Measurements from ENCODE around the gene SLC25A33. TPM values are rescaled to one million over a fixed set of nuclear protein-coding genes. Genes with fewer than 3 reads are reported as not detected.
A peak's percentile ranks its signal among the peaks of the same experiment; 100 is the strongest.

The SLC25A33 gene
- total and polyA plus RNA-seq, 10 donors = 2.4 to 4.5 (median 3.2) TPM

DNA sequence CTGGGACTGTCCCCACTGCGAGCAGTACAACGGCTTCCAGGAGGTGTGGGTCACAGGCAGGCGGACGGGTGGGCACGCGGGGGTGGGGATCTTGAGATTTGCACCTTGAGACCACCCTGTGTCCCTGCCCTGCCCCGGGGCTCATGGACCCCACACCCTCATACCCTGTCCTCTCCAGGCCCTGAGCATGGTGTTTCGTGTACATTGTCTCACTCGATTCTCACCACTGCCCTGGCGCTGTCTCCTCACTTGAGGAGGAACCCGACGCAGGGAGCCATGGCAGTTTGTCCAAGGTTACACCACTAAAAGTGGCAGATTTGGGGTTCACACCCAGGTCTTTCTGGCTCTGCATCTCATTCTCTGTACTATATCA is 56.7 kb downstream of the SLC25A33 start:
- intact Hi-C loops (cut with DNase I; ENCODE audit: low total_unique reads) = no loop called here

DNA sequence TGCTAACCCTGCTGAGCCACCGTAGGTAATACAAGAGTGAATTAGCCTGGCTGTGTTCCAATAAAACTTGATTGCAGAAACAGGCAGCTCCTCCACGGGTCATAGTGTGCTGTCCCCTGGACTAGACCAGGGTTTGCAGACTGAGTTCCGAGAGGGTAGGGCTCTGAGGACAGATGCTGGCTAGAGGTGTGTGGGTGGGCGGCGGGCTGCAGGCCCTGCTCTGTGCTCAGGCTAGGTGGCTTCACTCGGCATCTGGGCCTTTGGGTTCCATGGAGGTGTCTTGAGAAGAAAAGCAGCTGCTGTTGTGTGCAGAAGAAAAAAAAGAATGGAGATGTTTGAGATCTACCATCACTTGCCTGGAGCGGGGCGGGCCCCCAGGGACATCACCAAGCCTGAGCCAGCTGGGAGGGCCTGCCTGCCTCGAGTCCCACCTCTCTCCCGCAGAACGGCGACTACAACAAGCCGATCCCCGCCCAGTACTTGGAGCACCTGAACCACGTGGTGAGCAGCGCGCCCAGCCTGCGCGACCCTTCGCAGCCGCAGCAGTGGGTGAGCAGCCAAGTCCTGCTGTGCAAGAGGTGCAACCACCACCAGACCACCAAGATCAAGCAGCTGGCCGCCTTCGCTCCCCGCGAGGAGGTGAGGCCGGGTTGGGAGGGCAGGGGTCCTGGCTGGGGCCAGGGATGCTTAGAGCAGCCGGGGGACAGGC is 57.3 kb downstream of the SLC25A33 start:
- Histone ChIP-seq H3K36me3 (peaks cover 0 to 61% (median 33%) of the 10 kb centered on the region in 6 donors), H3K4me3 (no peak overlapping the region), H3K9me3 (no peaks in the 10 kb centered on the region), H3K4me1 (peaks cover 13 to 36% (median 27%) of the 10 kb centered on the region in 6 donors), H3K27me3 (replicated peaks in 1 of 7) (no peaks in the 10 kb centered on the region), H3K27ac (no peak overlapping the region)
- DNase-seq = peak; percentile 67
- 87 to 93% (median 91%) methylated on average over 23 to 27 of the region's 27 CpGs for WGBS, 5 donors
- intact Hi-C loops (cut with DNase I; ENCODE audit: low total_unique reads) = no loop called here
- TF ChIP-seq, protein P1, sequence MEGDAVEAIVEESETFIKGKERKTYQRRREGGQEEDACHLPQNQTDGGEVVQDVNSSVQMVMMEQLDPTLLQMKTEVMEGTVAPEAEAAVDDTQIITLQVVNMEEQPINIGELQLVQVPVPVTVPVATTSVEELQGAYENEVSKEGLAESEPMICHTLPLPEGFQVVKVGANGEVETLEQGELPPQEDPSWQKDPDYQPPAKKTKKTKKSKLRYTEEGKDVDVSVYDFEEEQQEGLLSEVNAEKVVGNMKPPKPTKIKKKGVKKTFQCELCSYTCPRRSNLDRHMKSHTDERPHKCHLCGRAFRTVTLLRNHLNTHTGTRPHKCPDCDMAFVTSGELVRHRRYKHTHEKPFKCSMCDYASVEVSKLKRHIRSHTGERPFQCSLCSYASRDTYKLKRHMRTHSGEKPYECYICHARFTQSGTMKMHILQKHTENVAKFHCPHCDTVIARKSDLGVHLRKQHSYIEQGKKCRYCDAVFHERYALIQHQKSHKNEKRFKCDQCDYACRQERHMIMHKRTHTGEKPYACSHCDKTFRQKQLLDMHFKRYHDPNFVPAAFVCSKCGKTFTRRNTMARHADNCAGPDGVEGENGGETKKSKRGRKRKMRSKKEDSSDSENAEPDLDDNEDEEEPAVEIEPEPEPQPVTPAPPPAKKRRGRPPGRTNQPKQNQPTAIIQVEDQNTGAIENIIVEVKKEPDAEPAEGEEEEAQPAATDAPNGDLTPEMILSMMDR (IDR thresholded peaks at IDR 0.05 in 8 of 11, conservative IDR thresholded peaks at IDR 0.05 in 3 of 11) = no peak
- TF ChIP-seq POLR2AphosphoS5 (IDR thresholded peaks at IDR 0.05) (no peak), POLR2A (IDR thresholded peaks at IDR 0.05) (no peak)

More for the DNA sequence above, 56.7 kb downstream of the SLC25A33 start:
- TF ChIP-seq, protein P1 (IDR thresholded peaks at IDR 0.05 in 8 of 11, conservative IDR thresholded peaks at IDR 0.05 in 3 of 11) = no peak
- no peaks in the 10 kb centered on the region for H3K9me3 ChIP-seq
- H3K27ac ChIP-seq = no peak overlapping the region
- H3K4me3 ChIP-seq = no peak overlapping the region
- DNase-seq = no peak
- H3K4me1 ChIP-seq = peaks cover 16 to 42% (median 33%) of the 10 kb centered on the region in 6 donors
- H3K27me3 ChIP-seq (replicated peaks in 1 of 7) = no peaks in the 10 kb centered on the region
- H3K36me3 ChIP-seq = peaks cover 0 to 55% (median 27%) of the 10 kb centered on the region in 6 donors
- 85 to 94% (median 92%) methylated on average over 8 to 12 of the region's 12 CpGs for WGBS, 5 donors

DNA sequence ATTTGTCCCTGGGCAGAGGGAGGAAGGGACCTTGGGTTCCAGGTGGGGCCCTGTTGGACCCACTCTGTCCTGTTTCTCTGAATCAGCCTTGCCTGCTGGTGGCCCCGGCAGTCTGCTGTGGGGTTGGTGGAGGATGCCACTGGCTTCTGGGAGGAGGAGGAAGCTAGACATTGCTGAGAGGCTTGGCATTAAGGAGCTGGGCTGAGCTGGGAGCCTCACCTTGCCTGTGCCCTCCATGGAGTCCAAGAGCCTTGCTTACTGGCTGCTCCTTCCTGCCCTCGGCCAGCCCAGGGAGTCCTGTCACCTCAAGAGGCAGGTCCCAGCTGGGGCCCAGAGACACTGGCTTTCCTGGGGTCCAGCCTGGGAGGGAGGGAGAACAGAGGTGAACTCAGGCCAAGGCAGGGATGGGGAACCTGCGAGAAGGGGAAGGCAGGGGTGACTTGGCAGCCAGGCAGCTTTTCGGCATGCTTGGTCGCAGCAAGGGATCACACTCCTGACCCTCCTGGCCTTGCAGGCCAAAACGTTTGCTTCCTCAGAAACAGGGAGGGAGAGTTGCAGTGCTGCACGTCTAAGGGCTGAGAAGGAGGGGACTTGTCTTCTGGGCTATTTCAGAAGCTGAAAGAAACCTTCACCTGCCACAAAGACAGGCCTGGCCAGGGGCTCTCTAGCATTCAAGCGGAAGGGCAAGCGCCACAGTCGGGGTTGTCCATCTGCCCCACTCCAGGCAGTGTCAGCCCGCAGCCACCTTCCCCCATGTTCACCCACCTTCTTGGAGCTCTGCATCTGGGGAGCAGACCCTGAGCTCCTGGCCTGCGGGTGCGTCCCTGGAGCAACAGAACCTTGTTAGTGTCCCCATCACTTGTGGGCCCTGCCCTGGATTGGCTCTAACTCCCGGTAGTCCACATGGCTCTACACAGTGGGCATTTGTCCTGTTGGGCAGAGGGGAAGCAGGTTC is 58.4 kb downstream of the SLC25A33 start:
- TF ChIP-seq POLR2A (IDR thresholded peaks at IDR 0.05) (no peak), POLR2AphosphoS5 (IDR thresholded peaks at IDR 0.05) (no peak)
- TF ChIP-seq, protein P1 (IDR thresholded peaks at IDR 0.05 in 8 of 11, conservative IDR thresholded peaks at IDR 0.05 in 3 of 11) = no peak
- DNase-seq = no peak
- Histone ChIP-seq H3K27ac (no peak overlapping the region), H3K9me3 (no peaks in the 10 kb centered on the region), H3K4me3 (no peak overlapping the region), H3K36me3 (peaks cover 0 to 71% (median 40%) of the 10 kb centered on the region in 6 donors), H3K27me3 (replicated peaks in 1 of 7) (no peaks in the 10 kb centered on the region), H3K4me1 (peaks cover 13 to 25% (median 16%) of the 10 kb centered on the region in 6 donors)
- 87 to 93% (median 89%) methylated on average over 12 to 14 of the region's 14 CpGs for WGBS, 5 donors
- intact Hi-C loops (cut with DNase I; ENCODE audit: low total_unique reads) = no loop called here

DNA sequence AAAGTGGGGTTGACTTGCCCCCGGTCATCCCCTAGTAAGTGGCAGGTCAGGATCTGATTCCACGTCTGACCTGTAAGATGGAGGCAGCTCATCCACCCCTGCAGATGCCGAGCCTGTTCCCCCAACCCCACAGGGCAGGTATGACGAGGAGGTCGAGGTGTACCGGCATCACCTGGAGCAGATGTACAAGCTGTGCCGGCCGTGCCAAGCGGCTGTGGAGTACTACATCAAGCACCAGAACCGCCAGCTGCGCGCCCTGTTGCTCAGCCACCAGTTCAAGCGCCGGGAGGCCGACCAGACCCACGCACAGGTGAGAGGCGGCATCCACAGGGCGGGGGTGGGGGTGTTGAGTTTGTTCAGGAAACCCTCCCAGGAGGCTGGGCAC is 59.0 kb downstream of the SLC25A33 start:
- no peak overlapping the region for H3K4me3 ChIP-seq
- intact Hi-C loops (cut with DNase I; ENCODE audit: low total_unique reads) = no loop called here
- TF ChIP-seq, protein P1 (IDR thresholded peaks at IDR 0.05 in 8 of 11, conservative IDR thresholded peaks at IDR 0.05 in 3 of 11) = no peak
- TF ChIP-seq POLR2AphosphoS5 (IDR thresholded peaks at IDR 0.05) = no peak
- no peak for TF ChIP-seq POLR2A (IDR thresholded peaks at IDR 0.05)
- 88 to 95% (median 91%) methylated on average over 12 to 18 of the region's 18 CpGs for WGBS, 5 donors
- no peaks in the 10 kb centered on the region for H3K9me3 ChIP-seq
- no peak overlapping the region for H3K27ac ChIP-seq
- DNase-seq = no peak
- peaks cover 6 to 19% (median 9%) of the 10 kb centered on the region in 6 donors for H3K4me1 ChIP-seq
- no peaks in the 10 kb centered on the region for H3K27me3 ChIP-seq (replicated peaks in 1 of 7)
- H3K36me3 ChIP-seq = peaks cover 0 to 78% (median 45%) of the 10 kb centered on the region in 6 donors
